Liver (tissue), 3 donors: ENCODE data around the gene GRIA3.

ENCODE experiments used
- JUND ChIP-seq, 2 donors: IDR thresholded peaks; 2 replicates each; pipeline ENCODE4 v1.6.1; 2016; ENCODE audit warnings: antibody characterized with exemption in 2 of 2
- RAD21 ChIP-seq, 2 donors: IDR thresholded peaks; 2 replicates each; pipeline ENCODE4 v1.6.1; 2016; ENCODE audit warnings: antibody characterized with exemption in 2 of 2, mild to moderate bottlenecking in 2 of 2
- SP1 ChIP-seq: IDR thresholded peaks from 2 replicates; pipeline ENCODE4 v1.6.1; 2018; ENCODE audit warnings: antibody characterized with exemption, mild to moderate bottlenecking
- TAF1 ChIP-seq: conservative IDR thresholded peaks from 2 replicates; pipeline ENCODE4 v1.6.1; 2016; ENCODE audit warnings: antibody characterized with exemption, mild to moderate bottlenecking
- TF ChIP-seq, protein P1 (sequence below): fragments of 150-350 bp; IDR thresholded peaks from 2 replicates; pipeline ENCODE4 v1.5.1; 2017; ENCODE audit warnings: improper control_type of control experiment, low read depth, low read length; ENCODE audit not compliant: missing input control
- TF ChIP-seq, protein P2 (sequence below): IDR thresholded peaks from 2 replicates; pipeline ENCODE4 v1.6.1; 2016; ENCODE audit warnings: antibody characterized with exemption
- TF ChIP-seq, protein P3 (sequence below): IDR thresholded peaks from 2 replicates; pipeline ENCODE4 v1.6.1; 2016; ENCODE audit warnings: antibody characterized with exemption
- donor health status: healthy.
- donor health status: healthy.

DNA sequence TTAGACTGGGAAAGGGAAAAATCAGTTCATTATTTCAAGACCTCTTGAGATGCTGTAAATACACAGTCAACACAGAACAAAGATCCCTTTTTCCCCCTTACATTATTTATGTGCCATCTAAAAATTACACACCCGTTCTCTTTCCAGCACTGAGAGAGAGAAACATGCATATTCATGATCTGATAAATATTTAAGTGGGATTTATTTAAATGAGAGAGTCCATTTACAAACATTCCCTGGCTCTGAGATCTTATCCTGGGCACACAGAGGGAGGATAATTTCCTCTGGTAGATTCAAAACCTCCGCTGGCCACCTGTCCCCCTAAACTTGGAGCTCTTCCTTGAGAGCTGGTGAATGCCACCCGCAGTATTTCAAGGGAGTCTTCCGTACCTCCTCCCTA, 88.6 kb downstream of the GRIA3 start:
- TF ChIP-seq, protein P1, sequence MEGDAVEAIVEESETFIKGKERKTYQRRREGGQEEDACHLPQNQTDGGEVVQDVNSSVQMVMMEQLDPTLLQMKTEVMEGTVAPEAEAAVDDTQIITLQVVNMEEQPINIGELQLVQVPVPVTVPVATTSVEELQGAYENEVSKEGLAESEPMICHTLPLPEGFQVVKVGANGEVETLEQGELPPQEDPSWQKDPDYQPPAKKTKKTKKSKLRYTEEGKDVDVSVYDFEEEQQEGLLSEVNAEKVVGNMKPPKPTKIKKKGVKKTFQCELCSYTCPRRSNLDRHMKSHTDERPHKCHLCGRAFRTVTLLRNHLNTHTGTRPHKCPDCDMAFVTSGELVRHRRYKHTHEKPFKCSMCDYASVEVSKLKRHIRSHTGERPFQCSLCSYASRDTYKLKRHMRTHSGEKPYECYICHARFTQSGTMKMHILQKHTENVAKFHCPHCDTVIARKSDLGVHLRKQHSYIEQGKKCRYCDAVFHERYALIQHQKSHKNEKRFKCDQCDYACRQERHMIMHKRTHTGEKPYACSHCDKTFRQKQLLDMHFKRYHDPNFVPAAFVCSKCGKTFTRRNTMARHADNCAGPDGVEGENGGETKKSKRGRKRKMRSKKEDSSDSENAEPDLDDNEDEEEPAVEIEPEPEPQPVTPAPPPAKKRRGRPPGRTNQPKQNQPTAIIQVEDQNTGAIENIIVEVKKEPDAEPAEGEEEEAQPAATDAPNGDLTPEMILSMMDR = no peak
- no peak for TF ChIP-seq RAD21 (IDR thresholded peaks at IDR 0.05)
- TF ChIP-seq SP1 = no peak
- TF ChIP-seq TAF1 = no peak
- TF ChIP-seq, protein P2, sequence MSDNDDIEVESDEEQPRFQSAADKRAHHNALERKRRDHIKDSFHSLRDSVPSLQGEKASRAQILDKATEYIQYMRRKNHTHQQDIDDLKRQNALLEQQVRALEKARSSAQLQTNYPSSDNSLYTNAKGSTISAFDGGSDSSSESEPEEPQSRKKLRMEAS = no peak
- TF ChIP-seq JUND (IDR thresholded peaks at IDR 0.05) = no peak
- TF ChIP-seq, protein P3, sequence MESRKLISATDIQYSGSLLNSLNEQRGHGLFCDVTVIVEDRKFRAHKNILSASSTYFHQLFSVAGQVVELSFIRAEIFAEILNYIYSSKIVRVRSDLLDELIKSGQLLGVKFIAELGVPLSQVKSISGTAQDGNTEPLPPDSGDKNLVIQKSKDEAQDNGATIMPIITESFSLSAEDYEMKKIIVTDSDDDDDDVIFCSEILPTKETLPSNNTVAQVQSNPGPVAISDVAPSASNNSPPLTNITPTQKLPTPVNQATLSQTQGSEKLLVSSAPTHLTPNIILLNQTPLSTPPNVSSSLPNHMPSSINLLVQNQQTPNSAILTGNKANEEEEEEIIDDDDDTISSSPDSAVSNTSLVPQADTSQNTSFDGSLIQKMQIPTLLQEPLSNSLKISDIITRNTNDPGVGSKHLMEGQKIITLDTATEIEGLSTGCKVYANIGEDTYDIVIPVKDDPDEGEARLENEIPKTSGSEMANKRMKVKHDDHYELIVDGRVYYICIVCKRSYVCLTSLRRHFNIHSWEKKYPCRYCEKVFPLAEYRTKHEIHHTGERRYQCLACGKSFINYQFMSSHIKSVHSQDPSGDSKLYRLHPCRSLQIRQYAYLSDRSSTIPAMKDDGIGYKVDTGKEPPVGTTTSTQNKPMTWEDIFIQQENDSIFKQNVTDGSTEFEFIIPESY = no peak
